Bronchial epithelial cell (primary cell): ENCODE measurements around the gene SGK1. TPM values are rescaled to one million over a fixed set of nuclear protein-coding genes. Genes with fewer than 3 reads are reported as not detected.
"Not testable (repeated sequence)": the region's sequence is repeated elsewhere in the genome, so short reads cannot be mapped to it uniquely, and the experiment has no call there.

Source experiments
- DNase-seq: peaks from one replicate; pipeline ENCODE4 v3.0.0-alpha.2; 2010; ENCODE audit warnings: low read depth
- FAIRE-seq: peaks from 2 replicates; lab custom pipeline; 2011; peaks lifted over from hg19 to GRCh38; lab: Jason Lieb, UNC
- H3K27me3 ChIP-seq: 2 replicates; pipeline ENCODE4 v1.5.1; 2011; ENCODE audit warnings: low read length; ENCODE audit not compliant: control insufficient read depth, insufficient read depth
- H3K36me3 ChIP-seq: 2 replicates; pipeline ENCODE4 v1.5.1; 2011; ENCODE audit warnings: low read length; ENCODE audit not compliant: control insufficient read depth, insufficient read depth
- H3K4me3 ChIP-seq: 2 replicates; pipeline ENCODE4 v1.5.1; 2011; ENCODE audit warnings: mild to moderate bottlenecking, low read depth, low read length, control low read depth
- total RNA-seq: library from RNA; depleted of rRNA; stranded (reverse); fragments of >200 nt; gene quantifications from 2 replicates; pipeline ENCODE4 v1.2.1, GENCODE V29; 2014
- TF ChIP-seq, protein P1 (sequence below): IDR thresholded peaks from 2 replicates; pipeline ENCODE4 v1.5.1; 2011; ENCODE audit warnings: mild to moderate bottlenecking, moderate library complexity, low read length, control low read depth, inconsistent platforms; ENCODE audit not compliant: insufficient read depth, severe bottlenecking

The SGK1 gene
- total RNA-seq, 1 donor from 2014 or later, result 13.4 TPM

GRCh38 chr6:134324766-134325165, 6.9 kb upstream of the SGK1 start:
- TF ChIP-seq, protein P1, sequence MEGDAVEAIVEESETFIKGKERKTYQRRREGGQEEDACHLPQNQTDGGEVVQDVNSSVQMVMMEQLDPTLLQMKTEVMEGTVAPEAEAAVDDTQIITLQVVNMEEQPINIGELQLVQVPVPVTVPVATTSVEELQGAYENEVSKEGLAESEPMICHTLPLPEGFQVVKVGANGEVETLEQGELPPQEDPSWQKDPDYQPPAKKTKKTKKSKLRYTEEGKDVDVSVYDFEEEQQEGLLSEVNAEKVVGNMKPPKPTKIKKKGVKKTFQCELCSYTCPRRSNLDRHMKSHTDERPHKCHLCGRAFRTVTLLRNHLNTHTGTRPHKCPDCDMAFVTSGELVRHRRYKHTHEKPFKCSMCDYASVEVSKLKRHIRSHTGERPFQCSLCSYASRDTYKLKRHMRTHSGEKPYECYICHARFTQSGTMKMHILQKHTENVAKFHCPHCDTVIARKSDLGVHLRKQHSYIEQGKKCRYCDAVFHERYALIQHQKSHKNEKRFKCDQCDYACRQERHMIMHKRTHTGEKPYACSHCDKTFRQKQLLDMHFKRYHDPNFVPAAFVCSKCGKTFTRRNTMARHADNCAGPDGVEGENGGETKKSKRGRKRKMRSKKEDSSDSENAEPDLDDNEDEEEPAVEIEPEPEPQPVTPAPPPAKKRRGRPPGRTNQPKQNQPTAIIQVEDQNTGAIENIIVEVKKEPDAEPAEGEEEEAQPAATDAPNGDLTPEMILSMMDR, result no peak
- H3K27me3 ChIP-seq, result no peaks in the 10 kb centered on the region
- no peaks in the 10 kb centered on the region for H3K36me3 ChIP-seq
- DNase-seq, result no peak
- no peak overlapping the region for H3K4me3 ChIP-seq
- no peak for FAIRE-seq

DNA sequence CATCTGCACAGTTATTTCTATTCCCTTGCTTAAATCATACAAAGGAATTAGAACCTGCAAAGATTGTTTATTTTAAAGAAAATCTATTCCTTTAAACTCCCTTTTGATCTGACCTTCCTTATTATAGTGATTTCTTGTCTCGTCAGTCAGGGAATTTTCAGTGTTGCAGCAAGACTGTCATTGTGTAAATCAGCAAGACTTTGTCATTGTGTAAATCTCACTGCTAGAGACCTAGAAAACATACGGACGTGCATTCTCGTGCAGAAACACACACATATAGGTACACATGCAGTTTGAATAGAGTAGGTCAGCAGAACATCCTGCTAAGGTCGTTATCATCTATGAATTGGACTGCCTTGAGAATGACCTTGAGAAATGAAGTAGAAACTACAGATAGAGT, 6.2 kb upstream of the SGK1 start:
- TF ChIP-seq, protein P1, result no peak
- Histone ChIP-seq H3K27me3 (no peaks in the 10 kb centered on the region), H3K36me3 (no peaks in the 10 kb centered on the region), H3K4me3 (no peak overlapping the region)
- no peak for DNase-seq
- no peak for FAIRE-seq

GRCh38 chr6:134323698-134324097, 5.8 kb upstream of the SGK1 start:
- TF ChIP-seq, protein P1, result no peak
- FAIRE-seq (no peak), DNase-seq (no peak)
- H3K27me3 ChIP-seq, result no peaks in the 10 kb centered on the region
- no peaks in the 10 kb centered on the region for H3K36me3 ChIP-seq
- no peak overlapping the region for H3K4me3 ChIP-seq

DNA sequence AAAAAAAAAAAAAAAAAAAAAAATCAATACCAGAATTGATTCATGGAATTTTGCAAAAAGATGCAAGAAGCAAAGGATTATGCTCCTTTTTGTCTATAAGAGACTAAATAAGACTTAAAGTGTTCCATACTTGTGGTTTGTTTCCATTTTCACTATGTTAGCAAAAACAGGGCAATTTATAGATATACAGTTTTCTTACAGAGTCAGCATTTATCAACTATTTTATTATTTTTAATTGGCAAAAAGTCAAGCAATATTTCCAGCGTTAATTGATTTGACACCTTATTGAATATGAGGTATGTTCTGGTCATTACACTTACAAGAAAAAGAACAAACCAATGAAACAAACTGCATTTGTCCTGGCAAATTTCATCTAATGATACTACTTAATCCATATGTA, 5.4 kb upstream of the SGK1 start:
- H3K36me3 ChIP-seq, result no peaks in the 10 kb centered on the region
- DNase-seq (no peak), FAIRE-seq (no peak)
- no peaks in the 10 kb centered on the region for H3K27me3 ChIP-seq
- TF ChIP-seq, protein P1, result no peak
- no peak overlapping the region for H3K4me3 ChIP-seq

DNA sequence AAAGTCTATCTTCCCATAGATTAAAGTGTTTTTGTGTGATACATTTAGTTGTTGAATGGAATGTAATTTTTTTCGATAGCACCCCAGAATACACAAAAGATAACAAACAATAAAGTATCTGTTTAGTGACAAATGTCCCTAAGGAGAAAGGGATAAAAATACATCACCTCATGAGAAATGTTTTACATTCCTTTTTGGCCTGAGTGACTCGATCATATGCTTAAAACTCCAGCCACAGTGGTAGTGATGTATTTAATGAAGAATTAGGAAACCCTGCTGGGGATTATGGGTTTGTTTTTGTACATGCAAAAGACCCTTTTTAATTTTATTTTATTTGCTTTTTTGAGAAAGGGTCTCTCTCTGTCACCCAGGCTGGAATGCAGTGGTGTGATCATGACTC, 4.3 kb upstream of the SGK1 start:
- FAIRE-seq, result no peak
- DNase-seq, result no peak

DNA sequence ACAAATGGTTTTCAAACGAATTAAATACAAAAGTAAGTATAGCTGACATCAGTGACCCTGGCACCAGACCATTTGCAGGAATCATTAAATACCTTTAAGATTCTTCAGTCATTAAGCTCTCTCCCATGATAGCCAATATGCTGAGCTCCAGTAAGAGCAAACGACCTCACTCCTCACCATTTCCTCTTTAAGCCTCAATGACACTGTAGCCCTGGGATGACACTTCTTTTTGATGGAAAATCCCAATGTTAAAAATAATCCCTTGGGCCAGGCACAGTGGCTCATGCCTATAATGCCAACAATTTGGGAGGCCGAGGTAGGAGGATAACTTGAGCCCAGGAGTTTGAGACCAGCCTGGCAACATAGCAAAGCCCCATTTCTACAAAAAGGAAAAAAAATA, 3.3 kb upstream of the SGK1 start:
- H3K4me3 ChIP-seq, result no peak overlapping the region
- FAIRE-seq, result no peak
- no peak for DNase-seq
- H3K27me3 ChIP-seq, result no peaks in the 10 kb centered on the region
- TF ChIP-seq, protein P1, result no peak
- no peaks in the 10 kb centered on the region for H3K36me3 ChIP-seq

More for the DNA sequence above, 4.3 kb upstream of the SGK1 start:
- H3K4me3 ChIP-seq, result no peak overlapping the region
- H3K27me3 ChIP-seq, result no peaks in the 10 kb centered on the region
- TF ChIP-seq, protein P1, result no peak
- H3K36me3 ChIP-seq, result no peaks in the 10 kb centered on the region

DNA sequence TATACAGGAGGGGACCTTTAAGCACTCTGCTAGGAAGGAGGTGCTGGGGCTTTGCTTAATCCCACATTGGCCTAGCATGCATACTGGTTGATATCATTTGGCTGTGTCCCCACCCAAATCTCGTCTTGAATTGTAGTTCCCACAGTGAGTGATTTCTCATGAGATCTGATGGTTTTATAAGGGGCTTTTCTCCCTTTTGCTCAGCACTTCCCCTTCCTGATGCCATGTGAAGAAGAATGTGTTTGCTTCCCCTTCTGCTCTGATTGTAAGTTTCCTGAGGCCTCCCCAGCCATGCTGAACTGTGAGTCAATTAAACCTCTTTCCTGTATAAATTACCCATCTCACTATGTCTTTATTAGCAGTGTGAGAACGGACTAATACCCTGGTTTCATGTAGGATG, 1.8 kb upstream of the SGK1 start:
- H3K27me3 ChIP-seq, FAIRE-seq, H3K4me3 ChIP-seq, H3K36me3 ChIP-seq, DNase-seq: not testable (repeated sequence)
